MCF 10A (cell line): ENCODE measurements around the gene HAX1. TPM values are rescaled to one million over a fixed set of nuclear protein-coding genes. Genes with fewer than 3 reads are reported as not detected.

Experiments used
- BruUV-seq: library from RNA; stranded (reverse); fragments of 400-500 nt; replicated peaks from 2 replicates; lab custom pipeline; 2021; lab: Mats Ljungman, UMichigan
- CTCF ChIA-PET: fragments of 300-600 bp; sonication (Branson Sonifier 250); formaldehyde crosslinking; extraction: SDS; loops from one replicate; lab custom pipeline; 2021; ENCODE audit warnings: antibody characterized with exemption, inconsistent platforms; lab: Yijun Ruan, JAX
- POLR2A ChIA-PET: fragments of 300-600, 350-650 bp; sonication (Branson Sonifier 250); formaldehyde crosslinking; extraction: SDS; loops from one replicate; lab custom pipeline; 2020; ENCODE audit warnings: antibody characterized with exemption, inconsistent platforms; lab: Yijun Ruan, JAX
- DNase-seq: peaks from one replicate; pipeline ENCODE4 v3.0.0-alpha.2; 2018; ENCODE audit not compliant: unreplicated experiment
- H3K27ac Mint-ChIP-seq: one replicate; pipeline ENCODE4 v1.8.0; 2022; ENCODE audit warnings: mild to moderate bottlenecking, low read depth, mixed read lengths; ENCODE audit not compliant: unreplicated experiment
- H3K27me3 Mint-ChIP-seq: one replicate; pipeline ENCODE4 v1.8.0; 2022; ENCODE audit warnings: mixed read lengths; ENCODE audit not compliant: insufficient read depth, unreplicated experiment
- H3K36me3 Mint-ChIP-seq: one replicate; pipeline ENCODE4 v1.8.0; 2022; ENCODE audit warnings: mild to moderate bottlenecking, moderate library complexity, mixed read lengths; ENCODE audit not compliant: insufficient read depth, unreplicated experiment
- H3K4me1 Mint-ChIP-seq: one replicate; pipeline ENCODE4 v1.8.0; 2022; ENCODE audit warnings: mixed read lengths; ENCODE audit not compliant: insufficient read depth, unreplicated experiment
- H3K4me3 Mint-ChIP-seq: one replicate; pipeline ENCODE4 v1.8.0; 2022; ENCODE audit warnings: mild to moderate bottlenecking, moderate library complexity, mixed read lengths; ENCODE audit not compliant: unreplicated experiment
- H3K9me3 Mint-ChIP-seq: one replicate; pipeline ENCODE4 v1.8.0; 2022; ENCODE audit warnings: mixed read lengths; ENCODE audit not compliant: unreplicated experiment
- CTCF ChIP-seq: fragments of 200-600 bp; IDR thresholded peaks from one replicate; pipeline ENCODE4 v1.8.0; 2022; ENCODE audit warnings: antibody characterized with exemption, mild to moderate bottlenecking; ENCODE audit not compliant: unreplicated experiment
- intact Hi-C: fragments of 100-400 bp; cut with micrococcal nuclease; formaldehyde crosslinking; loops from 2 replicates; pipeline ENCODE4 v1.14.1; 2022
- total RNA-seq: library from RNA; stranded (reverse); gene quantifications from 2 replicates; pipeline ENCODE4 v1.2.3, GENCODE V29; 2022

HAX1 gene
- total RNA-seq, 1 experiment from 2014 or later, result 295 TPM

- H3K4me3 Mint-ChIP-seq, result no peak overlapping the region
- no peak for DNase-seq
- H3K4me1 Mint-ChIP-seq, result peaks cover 18% of the 10 kb centered on the region
- POLR2A ChIA-PET, result interaction anchor here (1.0 to 1.5 kb wide), 4 partner anchors 14 to 26 kb away, joined by 3 to 4 read pairs (median 4); no protein-coding TSS in a partner anchor
- intact Hi-C loops, result no loop called here
- no peak overlapping the region for H3K27ac Mint-ChIP-seq
- no TSS peak for BruUV-seq
- H3K36me3 Mint-ChIP-seq, result peaks cover 100% of the 10 kb centered on the region
- TF ChIP-seq CTCF, result no peak
- H3K9me3 Mint-ChIP-seq, result no peaks in the 10 kb centered on the region
- H3K27me3 Mint-ChIP-seq, result no peaks in the 10 kb centered on the region
- CTCF ChIA-PET, result interaction anchor here (0.6 to 2.0 kb wide), 5 partner anchors 10 to 97 kb away, joined by 3 to 5 read pairs (median 4); no protein-coding TSS in a partner anchor
These were observed 34.4 kb upstream of the HAX1 start for GRCh38 chr1:154237880-154238506.

GRCh38 chr1:154239491-154239890 lies 32.9 kb upstream of the HAX1 start:
- Mint-ChIP-seq H3K4me1 (peaks cover 18% of the 10 kb centered on the region), H3K9me3 (no peaks in the 10 kb centered on the region), H3K36me3 (peaks cover 100% of the 10 kb centered on the region), H3K27me3 (no peaks in the 10 kb centered on the region), H3K27ac (no peak overlapping the region), H3K4me3 (no peak overlapping the region)
- ChIA-PET CTCF (interaction anchor here (1.4 kb wide), 1 partner anchor 15 kb away, joined by 5 read pairs; no protein-coding TSS in a partner anchor), POLR2A (interaction anchor here (0.7 to 1.8 kb wide), 5 partner anchors 14 to 263 kb away, joined by 3 to 12 read pairs (median 3); partner anchors contain the start of gene UBAP2L)
- intact Hi-C loops, result no loop called here
- BruUV-seq, result no TSS peak
- no peak for DNase-seq
- no peak for TF ChIP-seq CTCF

- no peak for DNase-seq
- Mint-ChIP-seq H3K36me3 (peaks cover 100% of the 10 kb centered on the region), H3K4me1 (peaks cover 18% of the 10 kb centered on the region), H3K9me3 (no peaks in the 10 kb centered on the region), H3K27ac (peak overlapping the region; percentile 79), H3K4me3 (no peak overlapping the region), H3K27me3 (no peaks in the 10 kb centered on the region)
- POLR2A ChIA-PET, result interaction anchor here (0.5 to 1.8 kb wide), 5 partner anchors 19 to 264 kb away, joined by 3 to 12 read pairs (median 3); partner anchors contain the start of gene UBAP2L
- TF ChIP-seq CTCF, result no peak
- CTCF ChIA-PET, result interaction anchor here (0.5 to 0.6 kb wide), 2 partner anchors 35 to 165 kb away, joined by 3 read pairs; no protein-coding TSS in a partner anchor
- no TSS peak for BruUV-seq
- intact Hi-C loops, result no loop called here
These were observed 32.1 kb upstream of the HAX1 start for GRCh38 chr1:154240294-154240833.

- intact Hi-C loops, result no loop called here
- H3K9me3 Mint-ChIP-seq, result no peaks in the 10 kb centered on the region
- peak overlapping the region; percentile 79 for H3K27ac Mint-ChIP-seq
- H3K36me3 Mint-ChIP-seq, result peaks cover 100% of the 10 kb centered on the region
- ChIA-PET CTCF (interaction anchor here (0.7 to 1.0 kb wide), 2 partner anchors 9 to 29 kb away, joined by 3 read pairs; no protein-coding TSS in a partner anchor), POLR2A (interaction anchor here (0.5 to 1.3 kb wide), 6 partner anchors 11 to 275 kb away, joined by 3 to 6 read pairs (median 3); partner anchors contain the start of gene UBAP2L)
- peaks cover 18% of the 10 kb centered on the region for H3K4me1 Mint-ChIP-seq
- no peak for DNase-seq
- no TSS peak for BruUV-seq
- no peak overlapping the region for H3K4me3 Mint-ChIP-seq
- H3K27me3 Mint-ChIP-seq, result no peaks in the 10 kb centered on the region
- TF ChIP-seq CTCF, result no peak
These were observed 30.6 kb upstream of the HAX1 start for GRCh38 chr1:154241703-154242351.
